ENCODE results near the gene TULP4. TPM values are rescaled to one million over a fixed set of nuclear protein-coding genes. Genes with fewer than 3 reads are reported as not detected.

The TULP4 gene
- total and polyA plus RNA-seq, 2 of the 8 experiments (the other 6 are each of a cell fraction or from before 2014, with no cell fraction given) = 7.7 to 51.6 TPM

DNA sequence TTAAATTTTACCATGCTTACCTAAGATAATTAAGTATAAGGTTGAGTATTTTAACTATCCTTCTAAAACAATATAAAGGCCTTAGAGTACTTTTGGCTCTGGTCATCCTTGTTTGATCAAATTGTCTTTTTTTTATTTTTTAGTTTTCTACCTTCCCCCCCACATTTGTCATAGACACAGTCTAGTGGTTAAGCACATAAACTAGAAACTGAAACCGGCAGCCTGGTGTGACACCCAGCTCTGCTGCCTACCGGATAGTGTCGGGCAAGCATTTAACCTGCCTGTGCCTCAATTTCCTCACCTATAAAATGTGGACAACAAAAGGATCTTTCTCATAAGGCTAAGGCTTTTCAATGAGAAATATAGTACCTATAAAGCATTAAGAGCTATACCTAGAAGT is 21.6 kb upstream of the TULP4 start:
- Histone ChIP-seq H2AK5ac (ENCODE audit: low read depth, low read length) (no peak overlapping the region), H2BK15ac (ENCODE audit: low read length) (no peak overlapping the region), H3K79me1 (ENCODE audit: low read depth, low read length) (0 out of 2 replicates have a peak, but pooled peaks cover under 1% of the 10 kb centered on the region), H3K27ac (ENCODE audit: low read depth, low read length) (no peak overlapping the region), H4K5ac (ENCODE audit: insufficient read length, low read depth, low read length) (no peak overlapping the region), H3K9ac (replicated peaks in 1 of 4; ENCODE audit: extremely low read depth in 1 of 4, low read depth in 3 of 4, low read length in 3 of 4) (no peak overlapping the region), H3K4me3 (ENCODE audit: extremely low read depth in 1 of 4, insufficient read depth in 2 of 4, low read depth in 3 of 4, low read length in 4 of 4) (no peak overlapping the region), H3K23ac (ENCODE audit: insufficient read length) (no peak overlapping the region), H2BK5ac (ENCODE audit: low read depth, low read length) (no peak overlapping the region), H4K91ac (replicated peaks; ENCODE audit: insufficient read length, low read length) (no peak overlapping the region), H3K18ac (ENCODE audit: extremely low read depth, low read length) (no peak overlapping the region), H3K36me3 (ENCODE audit: control insufficient read depth in 2 of 4, insufficient read depth in 4 of 4, low read length in 3 of 4) (peaks cover 0 to 5% (median 1%) of the 10 kb centered on the region in 4 experiments; a peak in 2 of 8 replicates), H2AFZ (ENCODE audit: low read length) (no peak overlapping the region), H3K9me3 (ENCODE audit: insufficient read depth in 2 of 2, low read depth in 1 of 2, low read length in 1 of 2) (no peaks in the 10 kb centered on the region), H3K14ac (ENCODE audit: insufficient read length) (no peak overlapping the region), H4K20me1 (replicated peaks in 1 of 2; ENCODE audit: control insufficient read depth in 1 of 2, insufficient read depth in 2 of 2, low read length in 2 of 2) (no peaks in the 10 kb centered on the region), H4K8ac (ENCODE audit: extremely low read depth, insufficient read depth, low read length) (no peak overlapping the region), H3K4me2 (ENCODE audit: insufficient read depth in 1 of 2, low read depth in 2 of 2, low read length in 2 of 2) (no peak overlapping the region), H3K79me2 (ENCODE audit: control insufficient read depth in 1 of 2, insufficient read depth in 2 of 2, low read length in 2 of 2) (peaks cover 0 to 15% of the 10 kb centered on the region in 2 experiments; a peak in 2 of 4 replicates), H2BK20ac (ENCODE audit: low read length) (no peak overlapping the region), H3K4ac (replicated peaks; ENCODE audit: insufficient read length, low read depth, low read length) (no peak overlapping the region), H3K23me2 (ENCODE audit: low read depth, low read length) (no peaks in the 10 kb centered on the region), H3K56ac (replicated peaks; ENCODE audit: insufficient read length, low read depth, low read length) (no peak overlapping the region), H2BK120ac (replicated peaks; ENCODE audit: low read depth, low read length) (no peak overlapping the region), H3K4me1 (replicated peaks in 1 of 4; ENCODE audit: control insufficient read depth in 3 of 4, insufficient read depth in 4 of 4, low read length in 3 of 4) (peaks cover under 1 to 1% (median under 1%) of the 10 kb centered on the region in 4 experiments; a peak in 4 of 7 replicates), H2BK12ac (ENCODE audit: low read depth, low read length) (no peak overlapping the region), H3K27me3 (replicated peaks in 1 of 4; ENCODE audit: control insufficient read depth in 3 of 4, extremely low read depth in 1 of 4, insufficient read depth in 3 of 4, low read length in 3 of 4) (no peaks in the 10 kb centered on the region)
- CTCF ChIA-PET (ENCODE audit: partially characterized antibody) = no interaction called here
- FAIRE-seq (no peak), DNase-seq (ENCODE audit: low read depth in 1 of 2, low spot score in 2 of 2) (no peak)
- WGBS, 2 experiments (ENCODE audit: extremely low coverage in 1 of 2, insufficient coverage in 1 of 2, insufficient read length in 1 of 2, insufficient replicate concordance in 2 of 2, low coverage in 1 of 2, low lambda C conversion rate in 2 of 2, missing lambda C conversion rate in 1 of 2) = 85% methylated on average over 3 of the region's 3 CpGs; no CpG with 5 or more reads in 1 of the 2 experiments
- POLR2A ChIA-PET (ENCODE audit: partially characterized antibody) = no interaction called here
- no peak for TF ChIP-seq EP300 (IDR thresholded peaks at IDR 0.05; ENCODE audit: borderline replicate concordance in 1 of 2, low read depth in 2 of 2, low read length in 2 of 2)
- no peak for TF ChIP-seq CBX5 (IDR thresholded peaks at IDR 0.05; ENCODE audit: low read depth, low read length)
- no peak for TF ChIP-seq EGR1 (IDR thresholded peaks at IDR 0.05; ENCODE audit: borderline replicate concordance, low read depth, low read length)
- no peak for TF ChIP-seq POU5F1 (IDR thresholded peaks at IDR 0.05; ENCODE audit: low read depth, low read length)
- TF ChIP-seq, protein P1, sequence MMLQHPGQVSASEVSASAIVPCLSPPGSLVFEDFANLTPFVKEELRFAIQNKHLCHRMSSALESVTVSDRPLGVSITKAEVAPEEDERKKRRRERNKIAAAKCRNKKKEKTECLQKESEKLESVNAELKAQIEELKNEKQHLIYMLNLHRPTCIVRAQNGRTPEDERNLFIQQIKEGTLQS (IDR thresholded peaks at IDR 0.05; ENCODE audit: insufficient read depth, low read depth, low read length) = no peak
- no peak for TF ChIP-seq TCF12 (IDR thresholded peaks at IDR 0.05; ENCODE audit: low read depth, low read length)
- no peak for TF ChIP-seq KDM5A (IDR thresholded peaks at IDR 0.05; ENCODE audit: low read length)
- TF ChIP-seq SP4 (IDR thresholded peaks at IDR 0.05; ENCODE audit: low read length) = no peak
- no peak for TF ChIP-seq SIN3A (conservative IDR thresholded peaks at IDR 0.05 in 1 of 2, IDR thresholded peaks at IDR 0.05 in 1 of 2; ENCODE audit: low read depth in 1 of 2, low read length in 2 of 2)
- no peak for TF ChIP-seq JUND (IDR thresholded peaks at IDR 0.05; ENCODE audit: low read length)
- TF ChIP-seq SIX5 (IDR thresholded peaks at IDR 0.05; ENCODE audit: low read depth, low read length) = no peak
- TF ChIP-seq TBP (IDR thresholded peaks at IDR 0.05; ENCODE audit: low read depth, low read length) = no peak
- no peak for TF ChIP-seq SUZ12 (IDR thresholded peaks at IDR 0.05; ENCODE audit: low read length)
- no peak for TF ChIP-seq TEAD4 (IDR thresholded peaks at IDR 0.05; ENCODE audit: low read depth, low read length)
- TF ChIP-seq PHF8 (conservative IDR thresholded peaks at IDR 0.05; ENCODE audit: low read depth, low read length) = no peak
